OCI-LY1 (cell line): ENCODE measurements around the gene MTHFSD.

Experiments used
- EZH2 ChIP-seq: fragments of 200-600 bp; sonication (generic), shearing (Covaris generic); IDR thresholded peaks from 2 replicates; pipeline ENCODE4 v1.8.0; 2017; ENCODE audit warnings: borderline replicate concordance, mixed run types, mild to moderate bottlenecking, antibody characterized with exemption, low read length, moderate library complexity, mixed read lengths
- TF ChIP-seq, protein P1 (sequence below): fragments of 200-600 bp; sonication (generic), shearing (Covaris generic); IDR thresholded peaks from 2 replicates; pipeline ENCODE4 v1.5.1; 2017; ENCODE audit warnings: mild to moderate bottlenecking, antibody characterized with exemption, low read length, moderate library complexity, mixed read lengths

DNA sequence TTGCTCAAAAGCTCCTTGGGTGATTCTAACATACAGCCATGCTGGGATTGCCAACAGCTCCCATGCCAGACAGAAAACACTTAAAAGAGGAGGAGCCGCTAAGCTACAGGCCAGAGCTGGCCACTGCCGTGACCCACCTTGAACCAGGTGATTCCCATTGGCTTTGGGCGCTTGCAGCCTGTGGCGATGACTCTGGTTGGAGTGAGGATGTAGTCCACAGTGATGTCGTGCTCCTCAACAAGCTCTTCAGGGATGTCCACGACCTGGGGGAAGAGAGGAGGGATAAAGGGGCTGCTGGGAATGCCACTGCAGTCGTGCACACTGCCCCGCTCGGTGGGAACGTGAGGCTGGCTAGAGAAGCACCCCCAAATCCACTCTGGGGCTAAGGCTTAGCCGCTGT lies 13.5 kb downstream of the MTHFSD start:
- TF ChIP-seq, protein P1, sequence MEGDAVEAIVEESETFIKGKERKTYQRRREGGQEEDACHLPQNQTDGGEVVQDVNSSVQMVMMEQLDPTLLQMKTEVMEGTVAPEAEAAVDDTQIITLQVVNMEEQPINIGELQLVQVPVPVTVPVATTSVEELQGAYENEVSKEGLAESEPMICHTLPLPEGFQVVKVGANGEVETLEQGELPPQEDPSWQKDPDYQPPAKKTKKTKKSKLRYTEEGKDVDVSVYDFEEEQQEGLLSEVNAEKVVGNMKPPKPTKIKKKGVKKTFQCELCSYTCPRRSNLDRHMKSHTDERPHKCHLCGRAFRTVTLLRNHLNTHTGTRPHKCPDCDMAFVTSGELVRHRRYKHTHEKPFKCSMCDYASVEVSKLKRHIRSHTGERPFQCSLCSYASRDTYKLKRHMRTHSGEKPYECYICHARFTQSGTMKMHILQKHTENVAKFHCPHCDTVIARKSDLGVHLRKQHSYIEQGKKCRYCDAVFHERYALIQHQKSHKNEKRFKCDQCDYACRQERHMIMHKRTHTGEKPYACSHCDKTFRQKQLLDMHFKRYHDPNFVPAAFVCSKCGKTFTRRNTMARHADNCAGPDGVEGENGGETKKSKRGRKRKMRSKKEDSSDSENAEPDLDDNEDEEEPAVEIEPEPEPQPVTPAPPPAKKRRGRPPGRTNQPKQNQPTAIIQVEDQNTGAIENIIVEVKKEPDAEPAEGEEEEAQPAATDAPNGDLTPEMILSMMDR, result no peak
- TF ChIP-seq EZH2, result no peak
